Muscle of back (tissue), 11 donors: ENCODE data around the gene NRXN3. TPM values are rescaled to one million over a fixed set of nuclear protein-coding genes. Genes with fewer than 3 reads are reported as not detected.
A peak's percentile ranks its signal among the peaks of the same experiment; 100 is the strongest.

ENCODE experiments used
- DNase-seq, 3 donors: peaks; one replicate each; pipeline versions ENCODE4 v3.0.0 to v3.0.0-alpha.2; 2013
- polyA plus RNA-seq, 10 donors: library from polyadenylated mRNA; unstranded; fragments of 120-200 nt; gene quantifications; one replicate each; pipeline ENCODE4 v1.2.1, GENCODE V29; 2013; ENCODE audit not compliant: insufficient read length in 10 of 10

The NRXN3 gene
- polyA plus RNA-seq, 10 donors = 0.39 to 2.5 (median 0.84) TPM

GRCh38 chr14:78917462-78917861 is 747.3 kb downstream of the NRXN3 start:
- DNase-seq = no peak

GRCh38 chr14:78921856-78922255 is 751.7 kb downstream of the NRXN3 start:
- peak in 2 of 3 donors; percentile 7 to 64 for DNase-seq

GRCh38 chr14:78927261-78927660 is 757.1 kb downstream of the NRXN3 start:
- no peak for DNase-seq

GRCh38 chr14:78933166-78933565 is 763.0 kb downstream of the NRXN3 start:
- DNase-seq = no peak

- peak; percentile 28 to 44 (median 31) for DNase-seq
These were observed 763.9 kb downstream of the NRXN3 start for GRCh38 chr14:78933948-78934524.

GRCh38 chr14:78946949-78947348 is 776.8 kb downstream of the NRXN3 start:
- DNase-seq = no peak

- DNase-seq = no peak
These were observed 777.5 kb downstream of the NRXN3 start for GRCh38 chr14:78947681-78948080.

- DNase-seq = peak in 1 of 3 donors; percentile 4
These were observed 780.5 kb downstream of the NRXN3 start for GRCh38 chr14:78950649-78951048.

GRCh38 chr14:78951602-78952001 is 781.4 kb downstream of the NRXN3 start:
- no peak for DNase-seq

- peak; percentile 70 to 87 (median 80) for DNase-seq
These were observed 789.6 kb downstream of the NRXN3 start for GRCh38 chr14:78959674-78960264.

GRCh38 chr14:78967111-78967809 is 797.1 kb downstream of the NRXN3 start:
- peak in 1 of 3 donors; percentile 81 for DNase-seq

GRCh38 chr14:78968265-78968664 is 798.1 kb downstream of the NRXN3 start:
- no peak for DNase-seq

GRCh38 chr14:78970677-78971076 is 800.5 kb downstream of the NRXN3 start:
- DNase-seq = no peak

GRCh38 chr14:78972440-78972839 is 802.3 kb downstream of the NRXN3 start:
- DNase-seq = no peak

GRCh38 chr14:78974691-78975090 is 804.5 kb downstream of the NRXN3 start:
- no peak for DNase-seq

GRCh38 chr14:78975734-78976133 is 805.6 kb downstream of the NRXN3 start:
- no peak for DNase-seq

- DNase-seq = no peak
These were observed 808.7 kb downstream of the NRXN3 start for GRCh38 chr14:78978896-78979295.

- DNase-seq = no peak
These were observed 812.4 kb downstream of the NRXN3 start for GRCh38 chr14:78982551-78982950.

- peak in 1 of 3 donors; percentile 53 for DNase-seq
These were observed 813.0 kb downstream of the NRXN3 start for GRCh38 chr14:78983126-78983525.

- DNase-seq = peak; percentile 30 to 55 (median 36)
These were observed 815.7 kb downstream of the NRXN3 start for GRCh38 chr14:78985668-78986381.

GRCh38 chr14:78986989-78987388 is 816.8 kb downstream of the NRXN3 start:
- DNase-seq = no peak

- DNase-seq = no peak
These were observed 819.0 kb downstream of the NRXN3 start for GRCh38 chr14:78989221-78989620.

- no peak for DNase-seq
These were observed 822.7 kb downstream of the NRXN3 start for GRCh38 chr14:78992867-78993266.
